H1 (cell line): ENCODE measurements around the gene SLC25A36. TPM values are rescaled to one million over a fixed set of nuclear protein-coding genes. Genes with fewer than 3 reads are reported as not detected.
A peak's percentile ranks its signal among the peaks of the same experiment; 100 is the strongest.

ENCODE experiments used
- CTCF ChIA-PET: fragments of 300-600 bp; sonication (Branson Sonifier 250); formaldehyde crosslinking; loops from one replicate; lab custom pipeline; 2021; ENCODE audit not compliant: partially characterized antibody; lab: Charles Lee
- POLR2A ChIA-PET: fragments of 300-600 bp; sonication (Branson Sonifier 250); formaldehyde crosslinking; loops from one replicate; lab custom pipeline; 2021; ENCODE audit warnings: inconsistent platforms; ENCODE audit not compliant: partially characterized antibody; lab: Charles Lee
- DNase-seq, 2 experiments: peaks; one replicate each; pipeline versions ENCODE4 v3.0.0 to v3.0.0-alpha.2; 2010 to 2022; ENCODE audit warnings: low spot score in 2 of 2, low read depth in 1 of 2, mixed read lengths in 1 of 2
- FAIRE-seq: peaks from 2 replicates; lab custom pipeline; 2011; peaks lifted over from hg19 to GRCh38; lab: Jason Lieb, UNC
- H2AFZ ChIP-seq: 2 replicates; pipeline ENCODE4 v1.8.1; 2012; ENCODE audit warnings: low read length, inconsistent platforms
- H2AK5ac ChIP-seq: 2 replicates; pipeline ENCODE4 v1.6.1; 2013; ENCODE audit warnings: low read depth, low read length
- H2BK120ac ChIP-seq: replicated peaks from 2 replicates; pipeline ENCODE3; 2013; ENCODE audit warnings: low read depth, low read length, inconsistent platforms
- H2BK12ac ChIP-seq: 2 replicates; pipeline ENCODE4 v1.6.1; 2013; ENCODE audit warnings: low read depth, low read length
- H2BK15ac ChIP-seq: 2 replicates; pipeline ENCODE4 v1.6.1; 2013; ENCODE audit warnings: low read length
- H2BK20ac ChIP-seq: 2 replicates; pipeline ENCODE4 v1.6.1; 2013; ENCODE audit warnings: low read length
- H2BK5ac ChIP-seq: 2 replicates; pipeline ENCODE4 v1.6.1; 2013; ENCODE audit warnings: low read depth, low read length
- H3K14ac ChIP-seq: 2 replicates; pipeline ENCODE4 v1.6.1; 2013; ENCODE audit warnings: inconsistent platforms; ENCODE audit not compliant: insufficient read length
- H3K18ac ChIP-seq: 2 replicates; pipeline ENCODE4 v1.6.1; 2013; ENCODE audit warnings: low read length; ENCODE audit errors: extremely low read depth
- H3K23ac ChIP-seq: 2 replicates; pipeline ENCODE4 v1.6.1; 2013; ENCODE audit warnings: inconsistent platforms; ENCODE audit not compliant: insufficient read length
- H3K23me2 ChIP-seq: 2 replicates; pipeline ENCODE4 v1.6.1; 2013; ENCODE audit warnings: low read depth, low read length
- H3K27ac ChIP-seq: 2 replicates; pipeline ENCODE4 v1.6.1; 2011; ENCODE audit warnings: low read depth, low read length, inconsistent platforms
- H3K27me3 ChIP-seq, 4 experiments: replicated peaks in 1 of 4; 1 replicate in 1 of 4; 2 replicates in 3 of 4; pipeline versions ENCODE4 v1.6.1 to v1.8.1; 2011 to 2013; ENCODE audit warnings: low read length in 3 of 4, mild to moderate bottlenecking in 3 of 4, inconsistent platforms in 2 of 4, mixed read lengths in 2 of 4, moderate library complexity in 1 of 4; ENCODE audit not compliant: control insufficient read depth in 3 of 4, insufficient read depth in 3 of 4; ENCODE audit errors: extremely low read depth in 1 of 4
- H3K36me3 ChIP-seq, 4 experiments: 2 replicates each; pipeline versions ENCODE4 v1.6.1 to v1.8.1; 2011 to 2013; ENCODE audit warnings: mild to moderate bottlenecking in 4 of 4, low read length in 3 of 4, moderate library complexity in 2 of 4, control low read depth in 1 of 4, inconsistent platforms in 1 of 4; ENCODE audit not compliant: insufficient read depth in 4 of 4, control insufficient read depth in 2 of 4
- H3K4ac ChIP-seq: replicated peaks from 2 replicates; pipeline ENCODE3; 2013; ENCODE audit warnings: low read length, low read depth, mixed read lengths, inconsistent platforms; ENCODE audit not compliant: insufficient read length
- H3K4me1 ChIP-seq, 4 experiments: replicated peaks in 1 of 4; 1 replicate in 1 of 4; 2 replicates in 3 of 4; pipeline versions ENCODE4 v1.6.1 to v1.8.1; 2011 to 2013; ENCODE audit warnings: low read length in 3 of 4, inconsistent platforms in 2 of 4, mixed read lengths in 1 of 4; ENCODE audit not compliant: insufficient read depth in 4 of 4, control insufficient read depth in 3 of 4
- H3K4me2 ChIP-seq, 2 experiments: 2 replicates each; pipeline versions ENCODE4 v1.6.1 to v1.8.1; 2011 to 2013; ENCODE audit warnings: low read depth in 2 of 2, low read length in 2 of 2, control low read depth in 1 of 2, inconsistent platforms in 1 of 2, mild to moderate bottlenecking in 1 of 2; ENCODE audit not compliant: insufficient read depth in 1 of 2
- H3K4me3 ChIP-seq, 4 experiments: fragments of 200-600, 300-600 bp in 1 of 4; sonication (generic), shearing (Covaris generic), sonication (Bioruptor Twin) in 1 of 4; 2 replicates each; pipeline versions ENCODE4 v1.5.1 to v1.8.1; 2011 to 2016; ENCODE audit warnings: low read length in 4 of 4, low read depth in 3 of 4, control low read depth in 2 of 4, inconsistent platforms in 2 of 4, mild to moderate bottlenecking in 2 of 4, mixed read lengths in 1 of 4, moderate library complexity in 1 of 4; ENCODE audit not compliant: insufficient read depth in 2 of 4; ENCODE audit errors: extremely low read depth in 1 of 4
- H3K56ac ChIP-seq: replicated peaks from 2 replicates; pipeline ENCODE3; 2013; ENCODE audit warnings: low read depth, mild to moderate bottlenecking, mixed read lengths, low read length, inconsistent platforms; ENCODE audit not compliant: insufficient read length
- H3K79me1 ChIP-seq: 2 replicates; pipeline ENCODE4 v1.6.1; 2013; ENCODE audit warnings: low read depth, low read length, control low read depth
- H3K79me2 ChIP-seq, 2 experiments: 2 replicates each; pipeline versions ENCODE4 v1.6.1 to v1.8.1; 2012 to 2013; ENCODE audit warnings: low read length in 2 of 2, mild to moderate bottlenecking in 2 of 2, inconsistent platforms in 1 of 2; ENCODE audit not compliant: insufficient read depth in 2 of 2, control insufficient read depth in 1 of 2
- H3K9ac ChIP-seq, 4 experiments: replicated peaks in 1 of 4; 1 replicate in 1 of 4; 2 replicates in 3 of 4; pipeline versions ENCODE4 v1.6.1 to v1.8.1; 2011 to 2013; ENCODE audit warnings: low read depth in 3 of 4, low read length in 3 of 4, control low read depth in 2 of 4, mild to moderate bottlenecking in 2 of 4, moderate library complexity in 2 of 4, inconsistent platforms in 1 of 4; ENCODE audit errors: extremely low read depth in 1 of 4
- H3K9me3 ChIP-seq, 2 experiments: 2 replicates each; pipeline versions ENCODE4 v1.6.1 to v1.8.1; 2012 to 2013; ENCODE audit warnings: mild to moderate bottlenecking in 2 of 2, moderate library complexity in 2 of 2, control low read depth in 1 of 2, inconsistent platforms in 1 of 2, low read depth in 1 of 2, low read length in 1 of 2, mixed read lengths in 1 of 2; ENCODE audit not compliant: insufficient read depth in 2 of 2
- H4K20me1 ChIP-seq, 2 experiments: replicated peaks in 1 of 2; 2 replicates each; pipeline versions ENCODE3 to v1.8.1; 2011 to 2013; ENCODE audit warnings: inconsistent platforms in 2 of 2, low read length in 2 of 2, mild to moderate bottlenecking in 1 of 2; ENCODE audit not compliant: insufficient read depth in 2 of 2, control insufficient read depth in 1 of 2
- H4K5ac ChIP-seq: 2 replicates; pipeline ENCODE4 v1.6.1; 2013; ENCODE audit warnings: low read length, low read depth, mixed read lengths, inconsistent platforms; ENCODE audit not compliant: insufficient read length
- H4K8ac ChIP-seq: 2 replicates; pipeline ENCODE4 v1.8.0; 2013; ENCODE audit warnings: mild to moderate bottlenecking, moderate library complexity, low read length, inconsistent platforms; ENCODE audit not compliant: insufficient read depth; ENCODE audit errors: extremely low read depth
- H4K91ac ChIP-seq: replicated peaks from 2 replicates; pipeline ENCODE3; 2013; ENCODE audit warnings: low read length, mixed read lengths, inconsistent platforms; ENCODE audit not compliant: insufficient read length
- FOSL1 ChIP-seq: IDR thresholded peaks from 2 replicates; pipeline ENCODE4 v1.6.1; 2011; ENCODE audit warnings: mild to moderate bottlenecking, low read depth, low read length, moderate library complexity; ENCODE audit not compliant: insufficient read depth
- GABPA ChIP-seq: IDR thresholded peaks from 2 replicates; pipeline ENCODE4 v1.6.1; 2011; ENCODE audit warnings: mild to moderate bottlenecking, low read length, moderate library complexity, borderline replicate concordance; ENCODE audit not compliant: insufficient read depth
- GTF2F1 ChIP-seq: IDR thresholded peaks from 2 replicates; pipeline ENCODE4 v1.6.1; 2012; ENCODE audit warnings: low read depth, low read length, improper control_type of control experiment, borderline replicate concordance
- HDAC2 ChIP-seq, 2 experiments: fragments of 300-600 bp in 1 of 2; sonication (generic) in 1 of 2; IDR thresholded peaks; 2 replicates each; pipeline ENCODE4 v1.6.1; 2011 to 2012; ENCODE audit warnings: low read depth in 2 of 2, low read length in 2 of 2, mild to moderate bottlenecking in 2 of 2, moderate library complexity in 2 of 2, borderline replicate concordance in 1 of 2, inconsistent platforms in 1 of 2
- JUN ChIP-seq: IDR thresholded peaks from 2 replicates; pipeline ENCODE4 v1.6.1; 2011; ENCODE audit warnings: low read depth, mild to moderate bottlenecking, improper control_type of control experiment, low read length
- KDM1A ChIP-seq: fragments of 200-600, 300-600 bp; sonication (generic); IDR thresholded peaks from 2 replicates; pipeline ENCODE4 v1.7.1; 2016; ENCODE audit warnings: mild to moderate bottlenecking, low read length, borderline replicate concordance
- PHF8 ChIP-seq: fragments of 200-600 bp; sonication (generic); conservative IDR thresholded peaks from 2 replicates; pipeline ENCODE4 v1.7.1; 2012; ENCODE audit warnings: low read depth, mild to moderate bottlenecking, inconsistent platforms, low read length, moderate library complexity
- RFX5 ChIP-seq: IDR thresholded peaks from 2 replicates; pipeline ENCODE4 v1.6.1; 2011; ENCODE audit warnings: low read depth, low read length, improper control_type of control experiment, borderline replicate concordance
- WGBS, 2 experiments: shearing (Covaris generic) in 1 of 2; methylation state at CpG; one replicate each; pipeline versions ENCODE4 v1.1.6 to v1.1.7; 2013 to 2015; ENCODE audit warnings: low lambda C conversion rate in 2 of 2, mixed read lengths in 2 of 2, inconsistent platforms in 1 of 2, low coverage in 1 of 2, missing lambda C conversion rate in 1 of 2; ENCODE audit not compliant: insufficient replicate concordance in 2 of 2, insufficient coverage in 1 of 2, insufficient read length in 1 of 2; ENCODE audit errors: extremely low coverage in 1 of 2, missing lambda C conversion rate in 1 of 2; 5-methylcytosine and 5-hydroxymethylcytosine counted together
- polyA plus RNA-seq, 7 experiments: library from polyadenylated mRNA; depleted of rRNA in 3 of 7; stranded (reverse) in 5 of 7; unstranded in 2 of 7; fragments of >200 nt in 5 of 7; fragments of 200-250 nt in 2 of 7; gene quantifications; 1 replicate in 5 of 7; 2 replicates in 1 of 7; 4 replicates in 1 of 7; pipeline versions ENCODE4 v1.2.1 to v1.2.3, GENCODE V29; 2011 to 2013; ENCODE audit warnings: missing spikeins in 2 of 7, mixed read lengths in 2 of 7
- total RNA-seq: library from RNA; stranded (reverse); fragmentation: NEBNext Ultra II Directional; extraction: Animal tissue kit (Norgen Biotek cat#: 25700); gene quantifications from 2 replicates; pipeline ENCODE4 v1.2.1, GENCODE V29; 2021

SLC25A36 gene
- total and polyA plus RNA-seq, 2 of the 8 experiments (the other 6 are each of a cell fraction or from before 2014, with no cell fraction given), result 42.9 to 71.8 TPM

DNA sequence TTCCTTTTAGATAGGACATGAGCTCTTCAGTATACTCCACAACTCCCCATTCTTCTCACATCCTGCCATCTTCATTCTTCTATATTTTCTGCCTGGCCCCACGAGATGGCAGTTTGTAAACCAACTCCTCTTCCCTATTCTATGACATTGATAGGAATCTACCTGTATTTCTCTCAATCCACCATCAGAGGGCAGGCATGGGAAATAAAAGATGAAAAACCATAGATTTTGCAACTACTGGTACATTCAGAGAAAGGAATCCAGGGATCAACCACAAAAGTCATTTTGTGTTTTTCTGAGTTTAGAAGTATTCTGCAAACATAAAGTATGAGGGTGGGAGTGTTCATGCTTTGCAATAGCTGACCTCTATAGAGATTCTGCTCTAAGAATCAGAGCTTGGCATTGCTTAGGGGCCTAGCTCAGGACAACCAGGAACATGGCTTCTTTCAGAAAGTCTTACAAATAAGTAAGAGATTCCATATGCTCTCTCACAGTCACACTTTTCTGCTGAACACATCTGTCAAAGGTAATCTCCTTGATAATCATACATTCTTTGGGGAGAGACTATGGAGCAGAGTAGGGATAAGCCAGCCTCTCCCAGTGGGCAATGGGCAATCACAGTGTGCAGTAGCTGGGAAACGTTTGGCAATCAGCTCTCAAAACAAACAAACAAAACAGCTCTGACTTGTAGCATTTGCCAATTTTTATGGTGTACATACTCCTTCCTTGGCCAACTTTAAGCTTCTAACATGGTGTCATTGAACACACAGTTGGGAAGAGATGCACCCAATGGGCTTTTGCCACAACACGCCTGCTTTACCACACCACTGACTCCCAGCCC is 43.1 kb upstream of the SLC25A36 start:
- H3K36me3 ChIP-seq, result no peaks in the 10 kb centered on the region
- no peak overlapping the region for H3K18ac ChIP-seq
- no peak overlapping the region for H2BK5ac ChIP-seq
- H3K14ac ChIP-seq, result no peak overlapping the region
- no peak overlapping the region for H3K4ac ChIP-seq
- H3K9me3 ChIP-seq, result no peaks in the 10 kb centered on the region
- H4K5ac ChIP-seq, result no peak overlapping the region
- H3K23ac ChIP-seq, result no peak overlapping the region
- POLR2A ChIA-PET, result no interaction called here
- no peaks in the 10 kb centered on the region for H3K23me2 ChIP-seq
- no peak overlapping the region for H2AK5ac ChIP-seq
- H2BK120ac ChIP-seq, result no peak overlapping the region
- H3K4me3 ChIP-seq, result no peak overlapping the region
- CTCF ChIA-PET, result interaction anchor here (0.5 to 3.3 kb wide), 33 partner anchors 8 to 1931 kb away, joined by 3 to 19 read pairs (median 5); no protein-coding TSS in a partner anchor
- FAIRE-seq (peak; percentile 32), DNase-seq (no peak)
- WGBS, 2 experiments, result 79% methylated on average over 3 of the region's 3 CpGs; no CpG with 5 or more reads in 1 of the 2 experiments
- 0 out of 2 replicates have a peak overlapping the region, but pooled peaks have one; percentile 54 for H2AFZ ChIP-seq
- no peak overlapping the region for H3K27ac ChIP-seq
- no peak overlapping the region for H3K9ac ChIP-seq
- no peak overlapping the region for H4K8ac ChIP-seq
- H2BK20ac ChIP-seq, result no peak overlapping the region
- H3K79me2 ChIP-seq, result no peaks in the 10 kb centered on the region
- no peaks in the 10 kb centered on the region for H3K27me3 ChIP-seq
- H3K56ac ChIP-seq, result no peak overlapping the region
- no peaks in the 10 kb centered on the region for H3K4me1 ChIP-seq
- no peak overlapping the region for H2BK15ac ChIP-seq
- no peak overlapping the region for H2BK12ac ChIP-seq
- no peaks in the 10 kb centered on the region for H4K20me1 ChIP-seq
- no peak overlapping the region for H4K91ac ChIP-seq
- H3K79me1 ChIP-seq, result no peaks in the 10 kb centered on the region
- H3K4me2 ChIP-seq, result no peak overlapping the region
- TF ChIP-seq RFX5, result no peak
- no peak for TF ChIP-seq GTF2F1
- TF ChIP-seq GABPA, result no peak
- no peak for TF ChIP-seq FOSL1
- TF ChIP-seq KDM1A, result no peak
- no peak for TF ChIP-seq JUN
- no peak for TF ChIP-seq PHF8
- TF ChIP-seq HDAC2 (IDR thresholded peaks at IDR 0.05; ENCODE audit: borderline replicate concordance in 1 of 2, low read depth in 2 of 2, low read length in 2 of 2), result no peak
